NOMO-1 treated with dmso at 0.1 percent for 144 hours (cell line): ENCODE measurements around the gene HES4.
A peak's percentile ranks its signal among the peaks of the same experiment; 100 is the strongest.
"Not testable (repeated sequence)": the region's sequence is repeated elsewhere in the genome, so short reads cannot be mapped to it uniquely, and the experiment has no call there.

Experiments
- DNase-seq: peaks from one replicate; lab custom pipeline; 2025; ENCODE audit not compliant: unreplicated experiment; lab: John Stamatoyannopoulos, UW

HES4 gene

DNA sequence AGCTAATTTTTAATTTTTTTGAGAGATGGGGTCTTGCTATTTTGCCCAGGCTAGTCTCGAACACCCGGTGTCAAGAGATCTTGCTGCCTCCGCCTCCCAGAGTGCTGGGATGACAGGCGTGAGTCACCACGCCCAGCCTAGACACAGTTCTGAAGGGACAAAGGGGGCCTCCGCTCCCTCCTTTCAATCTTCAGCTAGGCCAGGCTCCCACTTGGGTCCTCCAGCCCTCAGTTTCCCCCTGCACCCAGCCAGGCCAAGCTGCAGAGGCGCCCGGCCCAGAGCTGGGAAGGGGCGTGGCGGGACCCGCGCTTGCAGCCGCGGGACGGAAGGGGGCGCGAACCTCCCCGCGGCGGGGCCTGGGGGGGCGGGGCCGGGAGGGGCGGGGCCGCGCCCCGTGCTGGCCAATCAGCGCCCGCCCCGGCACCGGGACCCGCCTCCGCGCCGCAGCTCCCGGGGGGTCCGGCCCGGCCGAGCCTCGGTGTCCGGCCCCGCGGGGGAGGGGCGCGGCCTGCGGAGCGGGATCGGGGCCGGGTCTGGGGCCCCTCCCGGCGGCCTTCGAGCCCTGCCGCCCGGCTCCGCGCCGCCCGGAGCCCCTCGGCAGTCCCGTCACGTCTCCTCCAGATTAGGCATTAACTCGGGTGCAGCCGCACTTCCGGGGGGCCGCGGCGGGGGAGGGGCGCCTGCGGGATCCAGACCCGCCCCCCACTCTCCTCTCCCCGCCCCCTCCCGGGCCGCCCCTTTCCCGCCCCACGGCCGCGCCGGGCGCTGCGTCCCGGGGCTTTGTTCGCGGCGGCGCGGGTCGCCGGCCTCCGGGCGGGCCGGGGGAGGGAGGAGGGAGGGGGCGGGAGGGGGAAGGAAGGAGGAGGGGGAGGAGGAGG is 19.5 kb upstream of the HES4 start:
- peak; percentile 37 for DNase-seq

DNA sequence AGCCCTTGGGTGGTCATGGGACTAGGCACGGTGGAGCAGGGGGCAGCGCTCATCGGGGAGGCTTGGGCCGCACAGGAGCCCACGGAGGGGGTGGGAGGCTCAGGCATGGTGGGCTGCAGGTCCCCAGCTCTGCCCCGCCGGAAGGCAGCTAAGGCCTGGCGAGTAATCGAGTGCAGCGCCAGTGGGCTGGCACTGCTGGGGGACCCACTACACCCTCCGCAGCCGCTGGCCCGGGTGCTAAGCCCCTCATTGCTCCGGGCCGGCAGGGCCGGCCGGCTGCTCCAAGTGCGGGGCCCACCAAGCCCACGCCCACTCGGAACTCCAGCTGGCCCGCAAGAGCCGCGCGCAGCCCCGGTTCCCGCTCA is 18.4 kb upstream of the HES4 start:
- DNase-seq = not testable (repeated sequence)

DNA sequence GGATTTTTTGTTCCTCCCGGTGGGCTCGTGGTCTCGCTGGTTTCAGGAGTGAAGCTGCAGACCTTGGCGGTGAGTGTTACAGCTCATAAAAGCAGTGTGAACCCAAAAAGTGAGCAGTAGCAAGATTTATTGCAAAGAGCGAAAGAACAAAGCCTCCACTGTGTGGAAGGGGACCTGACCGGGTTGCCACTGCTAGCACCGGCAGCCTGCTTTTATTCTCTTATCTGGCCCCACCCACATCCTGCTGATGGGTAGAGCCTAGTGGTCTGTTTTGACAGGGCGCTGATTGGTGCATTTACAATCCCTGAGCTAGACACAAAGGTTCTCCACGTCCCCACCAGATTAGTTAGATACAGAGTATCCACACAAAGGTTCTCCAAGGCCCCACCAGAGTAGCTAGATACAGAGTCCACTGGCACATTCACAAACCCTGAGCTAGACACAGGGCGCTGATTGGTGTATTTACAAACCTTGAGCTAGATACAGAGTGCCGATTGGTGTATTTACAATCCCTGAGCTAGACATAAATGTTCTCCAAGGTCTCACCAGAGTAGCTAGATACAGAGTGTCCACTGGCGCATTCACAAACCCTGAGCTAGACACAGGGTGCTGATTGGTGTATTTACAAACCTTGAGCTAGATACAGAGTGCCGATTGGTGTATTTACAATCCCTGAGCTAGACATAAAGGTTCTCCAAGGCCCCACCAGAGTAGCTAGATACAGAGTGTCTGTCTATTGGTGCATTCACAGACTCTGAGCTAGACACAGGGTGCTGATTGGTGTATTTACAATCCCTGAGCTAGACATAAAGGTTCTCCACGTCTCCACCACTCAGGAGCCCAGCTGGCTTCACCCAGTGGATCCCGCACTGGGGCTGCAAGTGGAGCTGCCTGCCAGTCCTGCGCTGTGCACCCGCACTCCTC is 17.8 kb upstream of the HES4 start:
- not testable (repeated sequence) for DNase-seq

DNA sequence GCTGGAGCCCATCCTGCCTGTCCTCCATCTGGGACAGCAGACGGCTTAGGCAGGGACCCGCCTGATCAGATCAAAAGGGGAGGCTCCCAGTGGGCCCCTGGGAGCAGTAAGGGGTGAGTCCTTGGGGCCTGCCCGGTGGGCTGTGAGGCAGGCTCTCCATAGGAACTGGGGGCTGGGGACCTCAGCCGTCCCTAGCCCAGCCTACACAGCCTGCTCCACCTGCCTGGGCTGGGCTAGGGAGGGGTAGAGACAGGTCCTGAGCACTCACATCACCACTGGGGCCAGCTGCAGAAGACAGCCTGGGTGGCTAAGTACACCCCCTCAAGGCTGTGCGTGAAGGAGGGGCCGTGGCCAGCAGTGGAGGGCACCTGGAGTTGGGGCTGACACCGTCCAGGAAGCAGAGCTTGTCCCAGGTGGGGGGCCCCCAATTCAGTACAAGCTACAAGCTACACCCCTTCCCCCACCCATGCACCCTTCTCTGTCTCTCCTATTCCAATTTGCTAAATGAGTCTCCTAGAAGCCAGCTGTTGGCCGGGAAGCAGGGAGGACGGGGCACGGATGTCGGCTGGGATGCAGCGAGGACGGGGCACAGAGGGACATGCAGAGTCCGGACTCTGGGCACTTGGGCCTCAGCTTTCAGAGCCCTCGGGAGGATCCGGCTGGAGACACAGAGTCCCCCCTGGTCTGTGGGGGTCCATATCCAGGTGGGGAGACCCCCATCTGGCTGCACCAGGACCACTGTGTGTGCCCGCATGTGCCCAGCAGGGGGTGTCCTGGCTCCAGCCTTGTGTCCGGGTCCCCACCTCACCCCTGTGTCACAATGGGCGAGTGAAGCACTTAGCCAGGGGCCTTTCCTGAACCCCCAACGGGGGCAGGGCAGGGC is 15.1 kb upstream of the HES4 start:
- DNase-seq = no peak

DNA sequence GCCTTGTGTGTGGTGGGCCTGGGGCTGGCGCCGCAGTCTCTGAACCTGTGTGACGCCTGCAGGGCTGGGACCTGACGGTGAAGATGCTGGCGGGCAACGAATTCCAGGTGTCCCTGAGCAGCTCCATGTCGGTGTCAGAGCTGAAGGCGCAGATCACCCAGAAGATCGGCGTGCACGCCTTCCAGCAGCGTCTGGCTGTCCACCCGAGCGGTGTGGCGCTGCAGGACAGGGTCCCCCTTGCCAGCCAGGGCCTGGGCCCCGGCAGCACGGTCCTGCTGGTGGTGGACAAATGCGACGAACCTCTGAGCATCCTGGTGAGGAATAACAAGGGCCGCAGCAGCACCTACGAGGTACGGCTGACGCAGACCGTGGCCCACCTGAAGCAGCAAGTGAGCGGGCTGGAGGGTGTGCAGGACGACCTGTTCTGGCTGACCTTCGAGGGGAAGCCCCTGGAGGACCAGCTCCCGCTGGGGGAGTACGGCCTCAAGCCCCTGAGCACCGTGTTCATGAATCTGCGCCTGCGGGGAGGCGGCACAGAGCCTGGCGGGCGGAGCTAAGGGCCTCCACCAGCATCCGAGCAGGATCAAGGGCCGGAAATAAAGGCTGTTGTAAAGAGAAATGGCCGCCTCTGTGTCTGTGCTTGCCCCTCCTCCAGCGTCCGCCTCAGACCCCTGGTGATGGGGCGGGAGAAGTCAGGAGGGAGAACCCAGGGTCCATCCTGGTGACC is 14.2 kb upstream of the HES4 start:
- DNase-seq = no peak

DNA sequence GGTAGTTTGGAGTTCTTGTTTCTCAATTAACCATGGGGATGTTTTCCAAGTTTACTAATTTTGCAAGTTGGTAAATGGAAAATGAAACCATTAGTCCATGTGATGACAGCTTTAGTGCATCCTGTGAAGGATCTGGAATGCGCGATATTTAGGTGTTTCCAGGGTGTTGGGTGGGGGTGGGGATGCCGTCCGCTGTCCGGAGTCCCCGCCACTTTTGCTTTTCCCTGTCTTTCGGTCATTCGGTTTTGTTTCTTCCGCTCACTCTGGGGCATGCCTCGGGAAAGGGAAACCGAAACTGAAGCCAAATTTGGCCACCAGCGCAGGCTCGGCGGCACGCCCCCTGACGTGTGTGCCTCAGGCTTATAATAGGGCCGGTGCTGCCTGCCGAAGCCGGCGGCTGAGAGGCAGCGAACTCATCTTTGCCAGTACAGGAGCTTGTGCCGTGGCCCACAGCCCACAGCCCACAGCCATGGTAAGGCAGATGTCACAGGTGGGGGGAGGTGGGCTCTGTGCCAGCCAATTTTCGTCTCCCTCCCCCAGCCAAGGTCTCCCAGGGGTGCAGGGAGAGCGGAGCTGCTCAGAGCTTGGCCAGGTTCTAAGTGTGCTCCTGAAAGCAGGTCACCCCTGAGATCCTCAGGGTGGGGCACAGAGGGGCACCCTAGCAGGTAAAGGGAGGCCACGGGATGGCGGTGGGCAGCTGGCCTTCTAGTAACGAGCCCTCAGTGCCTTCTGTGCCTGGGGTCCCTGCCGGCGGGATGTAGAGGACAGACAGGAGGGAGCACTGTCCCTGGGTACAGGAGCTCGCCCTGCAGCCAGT is 13.4 kb upstream of the HES4 start, which contains the start of gene ISG15:
Gene ISG15, plus strand, starts transcription at position 393 of the 817 bp plus-strand sequence. Its CDS starts 77 bp downstream, at position 470.
- peak; percentile 88 for DNase-seq

DNA sequence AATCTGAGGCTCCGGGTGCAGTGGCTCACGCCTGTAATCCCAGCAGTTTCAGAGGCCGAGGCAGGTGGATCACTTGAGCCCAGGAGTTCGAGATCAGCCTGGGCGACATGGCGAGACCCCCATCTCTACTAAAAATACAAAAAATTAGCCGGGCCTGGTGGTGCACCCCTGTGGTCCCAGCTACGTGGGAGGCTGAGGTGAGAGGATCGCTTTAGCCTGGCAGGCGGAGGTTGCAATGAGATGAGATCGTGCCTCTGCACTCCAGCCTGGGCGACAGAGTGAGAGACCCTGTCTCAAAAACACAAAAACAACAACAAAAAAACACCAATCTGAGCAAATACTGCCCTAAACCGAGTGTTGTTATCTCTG is 12.8 kb upstream of the HES4 start:
- DNase-seq = not testable (repeated sequence)

DNA sequence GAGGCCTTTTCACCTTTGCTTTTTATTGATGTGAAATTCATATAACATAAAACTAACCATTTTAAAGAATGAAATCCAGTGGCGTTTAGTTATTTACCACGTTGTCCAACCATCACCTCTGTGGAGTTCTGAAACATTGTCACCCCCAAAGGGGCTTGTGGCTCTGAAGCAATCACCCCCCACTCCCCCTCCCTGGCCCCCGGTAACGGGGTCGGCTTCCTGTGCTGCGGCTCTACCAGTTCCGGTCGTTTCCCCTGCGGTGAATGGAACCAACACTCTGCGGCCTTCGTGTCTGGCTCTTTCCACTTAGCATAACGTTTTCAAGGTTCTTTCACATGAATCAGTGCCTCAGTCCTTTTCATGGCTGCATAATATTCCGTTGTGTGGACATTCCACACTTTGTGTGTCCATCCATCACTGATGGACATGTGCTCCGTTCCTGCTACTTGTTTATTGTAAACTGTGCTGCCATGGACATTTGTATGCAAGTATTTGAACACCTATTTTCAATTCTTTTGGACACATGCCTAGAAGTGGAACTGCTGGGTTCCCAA is 11.6 kb upstream of the HES4 start:
- no peak for DNase-seq

DNA sequence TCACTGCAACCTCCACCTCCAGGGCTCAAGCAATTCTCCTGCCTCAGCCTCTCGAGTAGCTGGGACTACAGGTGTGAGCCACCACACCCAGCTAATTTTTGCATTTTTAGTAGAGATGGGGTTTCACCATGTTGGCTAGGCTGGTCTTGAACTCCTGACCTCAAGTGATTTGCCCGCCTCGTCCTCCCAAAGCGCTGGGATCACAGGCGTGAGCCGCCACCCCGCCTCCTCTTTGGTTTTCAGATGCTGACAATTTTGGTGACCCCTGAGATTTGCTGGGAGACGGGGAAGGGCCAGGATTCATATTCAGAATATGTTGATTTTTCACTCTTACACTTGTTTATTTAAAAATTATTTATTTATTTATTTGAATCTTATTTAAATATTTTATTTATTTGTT is 10.2 kb upstream of the HES4 start:
- DNase-seq = not testable (repeated sequence)

DNA sequence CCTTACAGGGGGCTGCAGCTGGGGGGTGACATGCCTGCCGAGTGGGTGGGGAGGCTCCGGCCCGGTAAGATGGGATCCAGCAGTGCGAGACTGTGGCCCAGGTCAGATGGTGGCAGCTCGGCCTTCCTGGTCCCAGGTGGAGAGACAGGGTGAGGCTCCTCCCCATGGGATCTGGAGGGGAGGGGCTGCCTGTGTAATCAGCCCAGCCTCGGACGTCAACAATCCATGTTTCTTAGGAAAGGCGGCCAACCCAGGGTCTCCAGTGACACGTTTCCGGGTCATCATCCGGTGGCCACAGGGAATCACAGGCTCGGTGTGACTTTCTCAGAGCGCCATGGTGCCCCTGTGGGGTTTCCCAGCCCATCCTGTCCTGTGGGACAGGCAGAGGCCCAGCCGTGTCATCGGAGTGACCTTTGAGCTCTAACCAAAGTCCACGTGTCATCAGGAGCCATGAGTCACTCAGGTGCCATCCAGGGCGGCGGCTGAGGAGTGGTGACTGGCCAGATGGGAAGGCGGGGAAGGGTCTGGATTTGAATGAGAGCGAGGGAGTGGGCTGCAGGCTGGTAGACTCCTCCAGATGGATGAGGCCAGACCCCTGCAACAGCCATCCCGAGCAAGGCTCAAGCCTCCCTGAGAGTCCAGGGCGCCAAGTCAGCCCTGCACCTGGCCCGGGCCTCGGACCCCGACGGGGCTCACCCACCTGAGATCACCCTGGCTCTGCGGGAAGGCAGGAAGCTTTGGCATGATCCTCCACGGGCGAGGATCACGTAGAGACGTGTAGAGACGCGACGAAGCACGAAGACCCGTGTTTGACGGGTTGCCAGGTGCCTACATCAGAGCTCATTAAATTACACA is 6.6 kb upstream of the HES4 start:
- DNase-seq = no peak

DNA sequence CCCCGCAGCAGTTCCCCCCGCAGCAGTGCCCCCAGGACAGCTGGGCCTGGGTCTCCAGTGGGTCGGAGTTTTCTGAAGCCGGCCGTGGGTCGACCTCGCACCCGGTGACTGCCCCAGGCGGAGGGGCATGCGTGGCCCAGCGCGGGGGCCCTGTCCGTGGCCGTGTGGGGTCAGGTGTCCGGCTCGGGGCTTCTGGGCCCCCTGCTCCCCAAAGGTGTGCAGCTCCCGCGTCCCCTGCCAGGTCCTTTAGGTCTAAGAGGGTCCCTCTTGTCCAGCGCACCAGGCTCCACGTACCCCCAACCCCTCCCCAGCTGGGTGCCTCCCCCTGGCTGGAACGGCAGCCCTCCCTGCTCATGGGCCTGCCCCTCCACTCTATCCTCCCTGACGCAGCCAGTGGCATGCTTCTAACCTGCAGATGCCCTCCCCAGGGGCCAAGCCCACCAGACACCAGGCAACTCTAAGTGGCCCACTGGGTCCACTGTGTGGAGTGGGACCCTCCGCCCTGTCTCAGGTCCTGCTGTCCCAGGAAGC is 5.9 kb upstream of the HES4 start:
- DNase-seq = no peak

DNA sequence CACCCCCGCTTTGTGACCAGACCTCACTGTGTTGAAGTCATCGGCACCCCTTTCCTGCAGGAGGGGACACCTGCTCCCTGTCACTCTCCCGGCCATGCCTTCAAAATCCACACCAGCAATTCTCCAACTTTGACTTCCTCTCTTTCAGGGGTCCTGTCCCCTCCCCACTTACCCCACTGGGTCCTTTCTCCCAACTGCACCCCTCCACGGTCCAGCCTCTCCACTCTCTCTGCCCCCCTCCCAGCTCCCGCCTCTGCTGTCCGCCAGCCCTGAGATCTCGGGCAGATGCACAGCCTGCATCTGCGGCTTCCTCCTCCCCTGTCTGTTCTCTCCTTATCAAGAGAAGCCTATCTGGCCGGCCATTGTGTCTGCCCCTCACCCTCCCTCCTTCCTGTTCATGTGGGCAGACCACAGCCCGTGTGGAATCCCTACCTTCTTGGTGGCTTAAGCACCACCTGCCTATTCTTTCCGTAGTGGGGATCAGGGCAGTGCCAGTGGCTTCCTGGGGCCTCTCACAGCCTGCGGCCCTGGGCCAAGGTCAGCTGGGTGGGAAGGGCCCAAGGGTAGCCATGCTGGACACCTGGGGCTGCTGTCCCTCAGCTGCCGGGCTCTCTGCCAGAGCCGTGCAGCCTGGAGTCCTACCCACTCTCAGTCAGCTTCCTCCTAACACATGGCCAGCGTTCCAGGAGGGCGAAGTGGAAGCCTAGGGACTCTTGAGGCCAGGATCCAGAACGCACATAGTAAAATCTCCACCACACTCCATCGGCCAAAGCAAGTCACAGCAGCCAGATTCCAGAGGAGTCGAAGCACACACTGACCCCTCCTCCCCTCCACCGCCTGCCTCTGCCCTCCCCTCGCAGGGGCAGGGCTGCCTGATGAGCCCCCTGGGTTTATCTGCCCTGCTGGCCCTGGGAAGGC is 5.1 kb upstream of the HES4 start:
- DNase-seq = no peak

DNA sequence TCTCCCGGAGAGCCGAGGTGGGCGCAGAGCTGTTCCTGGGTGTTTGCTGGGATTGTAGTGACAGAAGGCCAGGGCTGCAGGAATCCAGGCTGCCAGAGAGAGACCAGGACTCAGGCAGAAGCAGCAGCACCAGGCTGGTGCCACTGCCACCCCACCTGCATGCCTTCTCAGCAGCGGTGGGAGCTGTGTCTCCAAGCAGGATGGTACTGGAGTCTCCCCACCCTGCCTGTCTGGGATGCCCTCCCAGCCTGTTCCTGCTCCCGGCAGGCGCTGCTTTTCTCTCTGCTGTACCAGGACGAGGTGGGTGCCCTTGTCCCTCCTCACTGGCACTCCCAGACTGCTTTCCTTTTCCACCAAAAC is 4.5 kb upstream of the HES4 start:
- no peak for DNase-seq

DNA sequence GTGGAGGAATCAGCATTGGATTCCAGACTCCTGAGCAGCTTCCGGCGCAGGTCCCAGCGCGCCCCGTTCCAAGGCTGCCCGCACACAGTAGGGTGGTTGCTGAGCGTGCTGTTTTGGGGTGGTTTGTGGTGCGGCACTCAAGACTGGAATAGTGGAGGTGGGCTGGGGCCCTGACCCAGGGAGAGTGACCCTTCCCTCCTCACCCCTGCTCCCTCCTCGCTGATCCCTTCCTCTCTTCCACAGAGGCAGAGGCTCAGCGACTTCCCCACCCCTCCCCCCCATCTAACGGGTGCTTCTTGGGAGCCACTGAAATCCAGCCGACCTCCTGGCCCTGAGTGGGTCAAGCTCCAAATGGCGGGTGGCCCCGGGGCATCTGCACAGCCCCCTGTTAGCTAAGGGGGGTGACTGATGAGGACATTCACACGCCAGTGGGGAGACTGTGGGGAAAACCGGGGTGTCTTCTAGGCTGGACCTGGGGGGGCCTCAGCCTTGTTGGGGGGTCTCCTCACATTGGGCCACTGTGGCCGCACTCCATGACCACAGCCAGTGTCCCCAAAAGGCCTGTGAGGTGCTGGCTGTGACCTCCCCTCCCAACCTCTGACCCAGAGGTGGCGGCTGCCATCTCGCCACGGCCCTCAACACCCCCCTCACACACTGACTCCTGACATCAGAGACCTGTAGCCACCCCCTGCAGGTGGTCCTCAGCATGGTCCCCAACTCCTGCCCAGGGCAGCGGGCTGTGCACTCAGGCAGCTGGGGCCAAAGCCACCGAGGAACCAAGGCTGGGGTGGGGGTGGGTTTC is 3.9 kb upstream of the HES4 start:
- no peak for DNase-seq

DNA sequence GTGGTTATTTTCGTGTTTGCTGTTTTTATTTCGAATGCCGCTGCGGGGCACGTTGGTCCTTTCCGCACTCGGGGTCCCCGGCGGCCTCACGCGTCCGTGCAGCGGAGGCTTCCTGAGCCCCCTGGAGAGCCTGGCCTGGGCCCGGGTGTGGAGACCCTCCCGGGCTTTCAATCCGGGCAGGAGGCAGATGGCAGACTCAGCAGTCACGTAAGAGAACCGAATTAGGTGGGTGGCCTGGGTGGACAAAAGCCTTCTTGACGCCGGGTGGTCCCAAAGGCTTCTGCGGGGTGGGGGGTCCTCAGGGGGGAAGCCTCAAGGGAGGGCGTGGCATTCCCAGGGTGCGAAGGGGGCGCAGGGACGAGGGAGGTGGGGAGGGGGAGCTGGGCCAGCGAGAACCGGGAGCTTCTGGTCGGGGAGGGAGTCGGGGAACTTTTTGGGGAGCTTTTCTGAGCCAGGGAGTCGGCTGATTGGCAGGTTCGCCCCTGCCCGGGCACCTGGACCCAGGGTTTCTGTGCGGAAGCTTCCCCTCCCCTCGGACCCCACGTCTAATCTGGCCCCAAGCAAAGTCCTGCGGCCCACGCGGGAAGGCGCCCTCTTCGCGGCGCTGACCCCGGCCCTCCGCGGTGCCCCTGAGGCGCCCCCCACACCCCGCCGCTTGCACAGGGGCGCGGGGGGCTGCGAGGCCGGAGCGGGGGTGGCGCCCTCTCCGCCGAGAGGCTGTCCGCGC is 1.3 kb upstream of the HES4 start:
- no peak for DNase-seq
